HG02973 (cell line): ENCODE results near the gene ARHGEF11.
"Not testable (repeated sequence)": the region's sequence is repeated elsewhere in the genome, so short reads cannot be mapped to it uniquely, and the experiment has no call there.

Source experiments
- ATAC-seq: cut with Tn5 transposase; IDR thresholded peaks from one replicate; pipeline ENCODE4 v1.9.1; 2021; ENCODE audit warnings: moderate library complexity; ENCODE audit not compliant: unreplicated experiment

The ARHGEF11 gene

GRCh38 chr1:157055729-157056128 is 10.2 kb upstream of the ARHGEF11 start:
- ATAC-seq = not testable (repeated sequence)

DNA sequence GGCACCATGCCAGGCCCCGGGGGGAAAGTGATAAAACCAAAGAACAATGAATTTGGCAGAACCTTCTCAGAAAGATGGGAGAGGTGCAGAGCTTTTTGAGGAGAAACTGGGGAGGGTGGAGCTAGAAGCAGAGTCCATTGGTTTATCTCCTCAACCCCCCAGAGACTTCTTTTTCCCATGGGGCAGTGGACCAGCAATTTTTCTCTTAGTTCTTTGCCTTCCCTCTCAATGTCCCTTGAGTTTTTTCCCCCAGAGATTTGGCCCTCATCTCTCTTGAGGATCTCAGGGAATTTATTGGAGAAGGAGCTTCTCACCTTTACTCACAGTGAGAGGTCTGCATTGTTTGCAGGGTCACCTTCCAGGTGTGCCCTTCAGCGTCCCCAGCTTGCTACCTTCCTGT is 5.3 kb upstream of the ARHGEF11 start:
- no peak for ATAC-seq

DNA sequence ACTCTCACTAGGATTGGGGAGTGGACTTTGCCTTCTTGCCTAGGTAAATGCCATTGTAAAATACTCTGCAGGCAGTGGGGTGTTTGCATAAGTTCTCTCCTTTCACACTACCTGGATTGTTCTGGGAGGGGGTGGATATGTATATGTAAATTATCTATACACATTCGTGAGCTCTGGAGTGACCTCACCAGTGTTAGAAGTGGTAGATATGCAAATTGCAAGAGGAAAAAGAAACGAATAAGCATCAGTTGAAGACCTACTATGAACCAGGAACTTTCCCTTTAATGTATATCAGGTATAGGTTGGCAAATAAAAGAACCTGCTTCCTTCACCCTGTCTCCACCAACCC is 1.5 kb upstream of the ARHGEF11 start:
- no peak for ATAC-seq

DNA sequence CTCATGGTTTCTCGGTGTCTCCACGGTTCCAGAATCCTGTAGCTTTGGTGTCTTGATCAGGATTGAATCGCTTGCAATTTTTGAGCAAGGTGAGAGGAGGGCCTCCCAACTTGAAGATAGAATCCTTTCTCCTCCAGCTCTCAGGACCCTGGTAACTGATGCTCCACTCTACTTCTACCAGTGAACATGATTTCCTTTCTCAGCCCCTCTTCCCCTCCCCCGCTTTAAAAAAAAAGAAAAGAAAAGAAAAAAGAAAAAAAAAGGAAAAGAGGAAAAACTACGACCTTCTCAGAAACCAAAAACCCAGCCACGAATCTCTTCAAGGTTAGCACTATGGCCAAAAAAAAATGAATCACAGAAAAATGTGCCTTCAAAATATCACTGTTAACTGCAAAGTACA is 1.2 kb downstream of the ARHGEF11 start:
- no peak for ATAC-seq

GRCh38 chr1:157043685-157044084 is 1.9 kb downstream of the ARHGEF11 start:
- no peak for ATAC-seq

- ATAC-seq = no peak
Observed at GRCh38 chr1:157042846-157043245, 2.7 kb downstream of the ARHGEF11 start.

- ATAC-seq = no peak
Observed at GRCh38 chr1:157040802-157041201, 4.7 kb downstream of the ARHGEF11 start.

GRCh38 chr1:157035121-157035520 is 10.4 kb downstream of the ARHGEF11 start:
- ATAC-seq = no peak

- no peak for ATAC-seq
Observed at GRCh38 chr1:157034137-157034800, 11.3 kb downstream of the ARHGEF11 start.

- ATAC-seq = no peak
Observed at GRCh38 chr1:157033357-157033876, 12.1 kb downstream of the ARHGEF11 start.

GRCh38 chr1:157032303-157032702 is 13.2 kb downstream of the ARHGEF11 start:
- no peak for ATAC-seq

- ATAC-seq = no peak
Observed at GRCh38 chr1:157030728-157031127, 14.8 kb downstream of the ARHGEF11 start.

GRCh38 chr1:157028674-157029073 is 16.9 kb downstream of the ARHGEF11 start:
- ATAC-seq = no peak

DNA sequence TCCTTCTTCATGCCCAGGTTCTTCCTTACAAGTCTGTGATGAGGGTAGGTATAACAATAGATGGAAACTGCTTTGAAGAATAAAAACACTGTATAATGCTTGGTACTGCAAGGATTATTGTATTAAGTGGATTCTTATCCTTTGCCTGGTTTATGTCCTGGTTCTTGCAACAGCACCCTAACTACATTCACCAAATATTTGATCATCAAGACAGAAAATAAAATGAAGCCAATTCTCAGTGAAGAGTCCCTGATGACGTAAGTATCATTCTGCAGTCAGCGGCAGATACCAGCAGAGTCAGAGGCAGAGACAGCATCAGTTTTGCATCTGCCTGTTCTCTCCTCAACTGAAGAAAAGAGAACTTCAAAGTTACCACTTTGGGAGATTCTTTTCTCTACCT is 19.7 kb downstream of the ARHGEF11 start:
- no peak for ATAC-seq

DNA sequence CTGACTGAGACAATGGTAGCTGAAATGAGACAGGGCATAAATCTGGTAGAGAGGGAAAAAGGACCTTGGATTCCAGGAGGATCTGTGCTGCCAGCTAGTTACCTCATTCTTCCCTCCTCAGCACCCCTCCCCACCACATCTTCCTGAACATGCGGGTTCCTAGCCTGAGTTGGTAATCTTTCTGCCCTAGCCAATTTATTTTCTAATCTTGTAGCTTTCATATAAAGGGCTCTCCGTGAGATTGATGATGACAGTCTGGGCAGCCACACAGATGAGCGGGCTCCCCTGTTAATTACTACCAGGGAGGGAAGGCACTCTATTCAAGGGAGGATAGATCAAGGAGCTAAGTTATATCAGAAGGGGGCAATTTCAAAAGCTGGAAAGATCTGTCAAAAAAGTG is 20.2 kb downstream of the ARHGEF11 start:
- no peak for ATAC-seq

DNA sequence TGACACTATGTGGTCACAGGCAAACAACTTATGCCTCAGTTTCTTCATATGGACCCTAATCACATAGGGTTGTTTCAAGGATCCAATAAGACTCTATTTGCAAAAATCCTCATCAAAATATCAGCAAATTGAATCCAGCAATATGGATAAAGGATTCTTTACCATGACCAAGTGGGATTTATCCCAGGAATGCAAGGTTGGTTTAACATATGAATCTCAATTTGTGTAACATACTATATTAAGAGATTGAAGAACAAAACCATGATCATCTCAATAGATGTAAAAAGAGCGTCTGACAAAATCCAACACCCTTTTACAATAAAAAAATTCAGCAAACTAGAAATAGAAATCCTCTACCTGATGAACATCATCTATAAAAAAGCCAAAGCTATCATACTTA is 23.9 kb downstream of the ARHGEF11 start:
- no peak for ATAC-seq

DNA sequence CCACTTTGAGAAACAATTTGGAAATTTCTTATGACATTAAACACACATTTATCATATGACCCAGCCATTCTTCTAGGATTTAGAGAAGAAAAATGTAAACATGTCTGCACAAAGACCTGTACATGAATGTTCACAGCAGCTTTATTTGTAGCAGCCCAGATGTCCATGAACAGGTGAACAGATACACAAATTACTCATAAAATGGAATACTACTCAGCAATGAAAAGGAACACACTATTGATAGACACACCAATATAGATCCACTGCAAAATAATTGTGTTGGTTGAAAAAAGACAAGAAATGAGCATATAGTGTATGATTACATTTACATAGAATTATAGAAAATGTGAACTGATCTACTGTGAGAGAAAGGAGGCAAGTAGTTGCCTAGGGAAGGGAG is 26.1 kb downstream of the ARHGEF11 start:
- no peak for ATAC-seq

DNA sequence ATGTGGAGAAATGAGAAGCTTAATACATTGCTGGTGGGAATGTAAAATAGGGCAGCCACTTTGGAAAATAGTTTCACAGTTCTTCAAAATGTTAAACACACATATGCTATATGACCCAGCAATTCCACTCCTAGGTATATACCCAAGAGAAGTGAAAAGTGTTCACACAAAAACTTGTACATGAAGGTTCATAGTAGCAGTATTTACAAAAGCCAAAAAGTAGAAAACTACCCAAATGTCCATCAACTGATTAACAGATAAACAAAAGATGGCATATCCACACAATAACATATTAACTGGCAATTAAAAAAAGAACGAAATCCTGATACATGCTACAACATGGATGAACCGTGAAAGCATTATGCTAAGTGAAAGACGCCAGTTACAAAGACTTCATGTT is 33.7 kb downstream of the ARHGEF11 start:
- ATAC-seq = no peak

DNA sequence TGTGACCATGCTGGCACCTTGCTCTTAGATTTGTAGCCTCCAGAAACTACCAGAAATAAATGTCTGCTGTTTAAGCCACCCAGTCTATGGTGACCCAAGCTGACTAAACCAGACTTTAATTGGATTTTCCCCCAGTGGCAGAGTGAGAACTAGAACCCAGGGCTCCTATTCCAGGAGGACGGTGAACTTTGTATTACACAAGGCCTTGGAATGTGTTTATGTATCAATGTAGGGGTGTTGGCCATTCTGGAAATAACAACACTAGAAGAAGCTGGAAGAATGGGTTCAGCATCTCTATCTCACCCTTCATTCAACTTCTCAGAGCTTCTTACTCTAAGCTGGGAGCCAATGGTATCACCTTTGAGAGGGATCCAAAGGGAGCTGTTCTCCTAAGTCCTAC is 37.0 kb downstream of the ARHGEF11 start:
- ATAC-seq = no peak

- ATAC-seq = no peak
Observed at GRCh38 chr1:157007306-157007705, 38.2 kb downstream of the ARHGEF11 start.

- ATAC-seq = no peak
Observed at GRCh38 chr1:157006676-157007075, 38.9 kb downstream of the ARHGEF11 start.

- ATAC-seq = no peak
Observed at GRCh38 chr1:157005965-157006364, 39.6 kb downstream of the ARHGEF11 start.

DNA sequence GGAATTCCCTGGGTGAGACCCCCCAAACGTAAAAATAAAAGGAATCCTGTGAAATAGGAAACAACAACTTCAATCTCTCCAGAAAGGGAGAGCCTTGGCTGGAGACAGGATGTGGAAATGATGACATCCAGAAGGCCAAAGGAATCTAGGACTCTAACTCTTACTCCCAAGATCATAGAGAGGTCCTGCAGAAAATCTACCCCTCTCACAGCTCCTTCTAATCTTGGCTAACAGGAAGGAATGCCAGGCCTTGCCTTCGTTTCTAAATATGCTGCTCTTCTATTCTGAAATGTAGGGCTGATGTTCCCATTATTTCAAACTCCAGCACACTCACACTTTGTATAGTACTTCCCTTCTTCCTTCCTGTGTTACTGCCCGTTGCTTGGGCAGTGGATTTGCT is 40.7 kb downstream of the ARHGEF11 start:
- ATAC-seq = no peak
